ENCODE results near the gene ZNF430. TPM values are rescaled to one million over a fixed set of nuclear protein-coding genes. Genes with fewer than 3 reads are reported as not detected.

ZNF430 gene
- total and polyA plus RNA-seq, 2 experiments from 2014 or later = 13.1 to 20.0 TPM

DNA sequence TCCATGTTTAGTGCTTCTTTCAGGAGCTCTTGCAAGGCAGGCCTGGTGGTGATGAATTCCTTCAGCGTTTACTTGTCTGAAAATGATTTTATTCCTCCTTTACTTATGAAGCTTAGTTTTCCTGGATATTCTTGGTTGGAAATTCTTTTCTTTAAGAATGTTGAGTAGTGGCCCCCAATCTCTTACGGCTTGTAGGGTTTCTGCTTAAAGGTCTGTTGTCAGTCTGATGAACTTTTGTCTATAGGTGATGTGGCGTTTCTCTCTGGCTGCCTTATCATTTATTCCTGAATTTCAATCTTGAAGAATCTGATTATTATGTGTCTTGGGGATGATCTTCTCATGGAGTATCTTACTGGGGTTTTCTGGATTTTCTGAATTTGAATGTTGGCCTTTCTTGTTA, 26.0 kb downstream of the ZNF430 start:
- TF ChIP-seq EZH2 (IDR thresholded peaks at IDR 0.05; ENCODE audit: low read depth, unreplicated experiment) = no peak
- no peak for TF ChIP-seq JUNB (IDR thresholded peaks at IDR 0.05; ENCODE audit: unreplicated experiment)
- TF ChIP-seq ZNF331 (CRISPR knock-in tag; IDR thresholded peaks at IDR 0.05; ENCODE audit: low read depth) = no peak
- no peak for TF ChIP-seq CREB1 (CRISPR knock-in tag; IDR thresholded peaks at IDR 0.05; ENCODE audit: low read depth)
- no peak overlapping the region for H3K4me3 ChIP-seq
- H3K9me3 Mint-ChIP-seq = peaks cover 27% of the 10 kb centered on the region
- H3K79me2 ChIP-seq (replicated peaks; ENCODE audit: insufficient read depth) = peaks cover 79% of the 10 kb centered on the region
- no peaks in the 10 kb centered on the region for H3K4me1 ChIP-seq (ENCODE audit: insufficient read depth)
- H3K36me3 ChIP-seq (ENCODE audit: insufficient read depth) = 0 out of 2 replicates have a peak, but pooled peaks cover 4% of the 10 kb centered on the region
- H3K36me3 Mint-ChIP-seq (ENCODE audit: low read depth) = peaks cover 66% of the 10 kb centered on the region
- no peak overlapping the region for H3K27ac Mint-ChIP-seq
- ATAC-seq (no peak), DNase-seq (ENCODE audit: low spot score) (no peak)
- no peak overlapping the region for H3K4me3 Mint-ChIP-seq
- 0 out of 2 replicates have a peak, but pooled peaks cover 2% of the 10 kb centered on the region for H3F3A ChIP-seq (replicated peaks; ENCODE audit: low read depth)
- H4K20me1 ChIP-seq (replicated peaks; ENCODE audit: insufficient read depth) = no peaks in the 10 kb centered on the region; the same call in 1 of the 2 replicates
- H3K4me2 ChIP-seq = no peak overlapping the region
- H3K4me1 Mint-ChIP-seq = no peaks in the 10 kb centered on the region
- no peaks in the 10 kb centered on the region for H3K9me2 ChIP-seq (ENCODE audit: insufficient read depth)
- no peak overlapping the region for H2AFZ ChIP-seq
- H3K27me3 Mint-ChIP-seq (ENCODE audit: insufficient read depth, low read depth, poor library complexity) = no peaks in the 10 kb centered on the region
- no peak overlapping the region for H3K27ac ChIP-seq (ENCODE audit: low read depth)
- no peaks in the 10 kb centered on the region for H3K27me3 ChIP-seq (ENCODE audit: insufficient read depth)

DNA sequence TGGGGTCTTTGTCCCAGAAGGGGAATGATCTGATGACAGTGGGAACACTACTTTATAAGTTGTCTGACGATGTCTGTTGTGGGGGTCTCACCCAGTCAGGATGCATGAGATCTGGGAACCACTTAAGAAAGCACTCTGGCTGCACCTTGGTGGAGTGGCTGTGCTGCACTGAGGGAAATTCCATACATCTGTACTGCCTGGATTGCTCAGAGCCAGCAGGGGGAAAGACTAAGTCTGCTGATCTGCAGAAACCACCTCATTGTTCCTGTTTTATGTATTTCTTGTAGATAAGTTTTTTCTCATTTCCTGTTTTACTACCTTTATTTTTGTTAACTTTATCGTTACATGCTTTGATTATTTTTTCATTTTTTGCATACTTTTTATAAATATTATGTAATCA, 27.3 kb downstream of the ZNF430 start:
- H3K79me2 ChIP-seq (replicated peaks; ENCODE audit: insufficient read depth) = peaks cover 69% of the 10 kb centered on the region
- no peak overlapping the region for H3K27ac Mint-ChIP-seq
- no peak overlapping the region for H3K27ac ChIP-seq (ENCODE audit: low read depth)
- H3K4me3 Mint-ChIP-seq = no peak overlapping the region
- no peaks in the 10 kb centered on the region for H3K9me2 ChIP-seq (ENCODE audit: insufficient read depth)
- H3F3A ChIP-seq (replicated peaks; ENCODE audit: low read depth) = 0 out of 2 replicates have a peak, but pooled peaks cover 2% of the 10 kb centered on the region
- H3K4me1 ChIP-seq (ENCODE audit: insufficient read depth) = no peaks in the 10 kb centered on the region
- DNase-seq (ENCODE audit: low spot score) (no peak), ATAC-seq (no peak)
- no peak overlapping the region for H3K4me2 ChIP-seq
- H2AFZ ChIP-seq = no peak overlapping the region
- no peaks in the 10 kb centered on the region; the same call in 1 of the 2 replicates for H4K20me1 ChIP-seq (replicated peaks; ENCODE audit: insufficient read depth)
- H3K27me3 ChIP-seq (ENCODE audit: insufficient read depth) = no peaks in the 10 kb centered on the region
- no peak overlapping the region for H3K4me3 ChIP-seq
- no peaks in the 10 kb centered on the region for H3K27me3 Mint-ChIP-seq (ENCODE audit: insufficient read depth, low read depth, poor library complexity)
- H3K36me3 ChIP-seq (ENCODE audit: insufficient read depth) = 0 out of 2 replicates have a peak, but pooled peaks cover 4% of the 10 kb centered on the region
- H3K36me3 Mint-ChIP-seq (ENCODE audit: low read depth) = peaks cover 69% of the 10 kb centered on the region
- peaks cover 27% of the 10 kb centered on the region for H3K9me3 Mint-ChIP-seq
- no peaks in the 10 kb centered on the region for H3K4me1 Mint-ChIP-seq
- TF ChIP-seq EZH2phosphoT487 (IDR thresholded peaks at IDR 0.05; ENCODE audit: unreplicated experiment) (no peak), POLR2AphosphoS5 (IDR thresholded peaks at IDR 0.05; ENCODE audit: low read depth) (no peak), ZNF331 (CRISPR knock-in tag; IDR thresholded peaks at IDR 0.05; ENCODE audit: low read depth) (no peak), NANOG (IDR thresholded peaks at IDR 0.05; ENCODE audit: borderline replicate concordance) (no peak), ZNF114 (CRISPR knock-in tag; IDR thresholded peaks at IDR 0.05) (no peak), JUNB (IDR thresholded peaks at IDR 0.05; ENCODE audit: unreplicated experiment) (no peak), CREB1 (CRISPR knock-in tag; IDR thresholded peaks at IDR 0.05; ENCODE audit: low read depth) (no peak), STAT1 (IDR thresholded peaks at IDR 0.05; ENCODE audit: unreplicated experiment) (no peak)
- TF ChIP-seq, protein P1, sequence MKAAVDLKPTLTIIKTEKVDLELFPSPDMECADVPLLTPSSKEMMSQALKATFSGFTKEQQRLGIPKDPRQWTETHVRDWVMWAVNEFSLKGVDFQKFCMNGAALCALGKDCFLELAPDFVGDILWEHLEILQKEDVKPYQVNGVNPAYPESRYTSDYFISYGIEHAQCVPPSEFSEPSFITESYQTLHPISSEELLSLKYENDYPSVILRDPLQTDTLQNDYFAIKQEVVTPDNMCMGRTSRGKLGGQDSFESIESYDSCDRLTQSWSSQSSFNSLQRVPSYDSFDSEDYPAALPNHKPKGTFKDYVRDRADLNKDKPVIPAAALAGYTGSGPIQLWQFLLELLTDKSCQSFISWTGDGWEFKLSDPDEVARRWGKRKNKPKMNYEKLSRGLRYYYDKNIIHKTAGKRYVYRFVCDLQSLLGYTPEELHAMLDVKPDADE (IDR thresholded peaks at IDR 0.05) = no peak
- TF ChIP-seq, protein P2, sequence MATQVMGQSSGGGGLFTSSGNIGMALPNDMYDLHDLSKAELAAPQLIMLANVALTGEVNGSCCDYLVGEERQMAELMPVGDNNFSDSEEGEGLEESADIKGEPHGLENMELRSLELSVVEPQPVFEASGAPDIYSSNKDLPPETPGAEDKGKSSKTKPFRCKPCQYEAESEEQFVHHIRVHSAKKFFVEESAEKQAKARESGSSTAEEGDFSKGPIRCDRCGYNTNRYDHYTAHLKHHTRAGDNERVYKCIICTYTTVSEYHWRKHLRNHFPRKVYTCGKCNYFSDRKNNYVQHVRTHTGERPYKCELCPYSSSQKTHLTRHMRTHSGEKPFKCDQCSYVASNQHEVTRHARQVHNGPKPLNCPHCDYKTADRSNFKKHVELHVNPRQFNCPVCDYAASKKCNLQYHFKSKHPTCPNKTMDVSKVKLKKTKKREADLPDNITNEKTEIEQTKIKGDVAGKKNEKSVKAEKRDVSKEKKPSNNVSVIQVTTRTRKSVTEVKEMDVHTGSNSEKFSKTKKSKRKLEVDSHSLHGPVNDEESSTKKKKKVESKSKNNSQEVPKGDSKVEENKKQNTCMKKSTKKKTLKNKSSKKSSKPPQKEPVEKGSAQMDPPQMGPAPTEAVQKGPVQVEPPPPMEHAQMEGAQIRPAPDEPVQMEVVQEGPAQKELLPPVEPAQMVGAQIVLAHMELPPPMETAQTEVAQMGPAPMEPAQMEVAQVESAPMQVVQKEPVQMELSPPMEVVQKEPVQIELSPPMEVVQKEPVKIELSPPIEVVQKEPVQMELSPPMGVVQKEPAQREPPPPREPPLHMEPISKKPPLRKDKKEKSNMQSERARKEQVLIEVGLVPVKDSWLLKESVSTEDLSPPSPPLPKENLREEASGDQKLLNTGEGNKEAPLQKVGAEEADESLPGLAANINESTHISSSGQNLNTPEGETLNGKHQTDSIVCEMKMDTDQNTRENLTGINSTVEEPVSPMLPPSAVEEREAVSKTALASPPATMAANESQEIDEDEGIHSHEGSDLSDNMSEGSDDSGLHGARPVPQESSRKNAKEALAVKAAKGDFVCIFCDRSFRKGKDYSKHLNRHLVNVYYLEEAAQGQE (IDR thresholded peaks at IDR 0.05; ENCODE audit: unreplicated experiment) = no peak
- TF ChIP-seq, protein P3, sequence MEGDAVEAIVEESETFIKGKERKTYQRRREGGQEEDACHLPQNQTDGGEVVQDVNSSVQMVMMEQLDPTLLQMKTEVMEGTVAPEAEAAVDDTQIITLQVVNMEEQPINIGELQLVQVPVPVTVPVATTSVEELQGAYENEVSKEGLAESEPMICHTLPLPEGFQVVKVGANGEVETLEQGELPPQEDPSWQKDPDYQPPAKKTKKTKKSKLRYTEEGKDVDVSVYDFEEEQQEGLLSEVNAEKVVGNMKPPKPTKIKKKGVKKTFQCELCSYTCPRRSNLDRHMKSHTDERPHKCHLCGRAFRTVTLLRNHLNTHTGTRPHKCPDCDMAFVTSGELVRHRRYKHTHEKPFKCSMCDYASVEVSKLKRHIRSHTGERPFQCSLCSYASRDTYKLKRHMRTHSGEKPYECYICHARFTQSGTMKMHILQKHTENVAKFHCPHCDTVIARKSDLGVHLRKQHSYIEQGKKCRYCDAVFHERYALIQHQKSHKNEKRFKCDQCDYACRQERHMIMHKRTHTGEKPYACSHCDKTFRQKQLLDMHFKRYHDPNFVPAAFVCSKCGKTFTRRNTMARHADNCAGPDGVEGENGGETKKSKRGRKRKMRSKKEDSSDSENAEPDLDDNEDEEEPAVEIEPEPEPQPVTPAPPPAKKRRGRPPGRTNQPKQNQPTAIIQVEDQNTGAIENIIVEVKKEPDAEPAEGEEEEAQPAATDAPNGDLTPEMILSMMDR (conservative IDR thresholded peaks at IDR 0.05; ENCODE audit: low read depth in 2 of 2) = no peak

Measured in GM23338 (cell line).